ENCODE data around the gene ERICH6. TPM values are rescaled to one million over a fixed set of nuclear protein-coding genes. Genes with fewer than 3 reads are reported as not detected.

ERICH6 gene
- total RNA-seq, 2 experiments from 2014 or later, result not detected

GRCh38 chr3:150699068-150699639 lies 4.6 kb downstream of the ERICH6 start:
- intact Hi-C loops (cut with micrococcal nuclease), result no loop called here
- TF ChIP-seq CTCF (IDR thresholded peaks at IDR 0.05), result no peak
- ATAC-seq (no peak), DNase-seq (no peak)
- peaks cover 28% of the 10 kb centered on the region for H3K4me1 Mint-ChIP-seq (ENCODE audit: low read depth)
- no peaks in the 10 kb centered on the region for H3K36me3 Mint-ChIP-seq (ENCODE audit: low read depth)
- CTCF ChIA-PET, result interaction anchor here (1.4 kb wide), 1 partner anchor 8 kb away, joined by 6 read pairs; no protein-coding TSS in a partner anchor
- POLR2A ChIA-PET, result interaction anchor here (0.6 kb wide), 1 partner anchor 114 kb away, joined by 3 read pairs; no protein-coding TSS in a partner anchor
- H3K9me3 Mint-ChIP-seq, result no peaks in the 10 kb centered on the region
- H3K27ac Mint-ChIP-seq, result no peak overlapping the region
- H3K27me3 Mint-ChIP-seq, result no peaks in the 10 kb centered on the region
- no peak overlapping the region for H3K4me3 Mint-ChIP-seq

- ATAC-seq, result no peak
- POLR2A ChIA-PET, result interaction anchor here (1.0 kb wide), 1 partner anchor 95 kb away, joined by 3 read pairs; the partner anchor contains the start of gene SELENOT
- CTCF ChIA-PET, result no interaction called here
Measured at GRCh38 chr3:150697646-150698045, 6.1 kb downstream of the ERICH6 start.

GRCh38 chr3:150691414-150692040 lies 12.2 kb downstream of the ERICH6 start:
- Mint-ChIP-seq H3K9me3 (peaks cover 8% of the 10 kb centered on the region), H3K27me3 (no peaks in the 10 kb centered on the region), H3K4me3 (no peak overlapping the region), H3K4me1 (ENCODE audit: low read depth) (no peaks in the 10 kb centered on the region), H3K36me3 (ENCODE audit: low read depth) (no peaks in the 10 kb centered on the region), H3K27ac (no peak overlapping the region)
- no peak for TF ChIP-seq CTCF (IDR thresholded peaks at IDR 0.05)
- ChIA-PET CTCF (interaction anchor here (1.5 kb wide), 1 partner anchor 8 kb away, joined by 6 read pairs; no protein-coding TSS in a partner anchor), POLR2A (interaction anchor here (0.7 kb wide), 1 partner anchor 12 kb away, joined by 3 read pairs; no protein-coding TSS in a partner anchor)
- DNase-seq (no peak), ATAC-seq (no peak)
- intact Hi-C loops (cut with micrococcal nuclease), result no loop called here

More at GRCh38 chr3:150697646-150698045, 6.1 kb downstream of the ERICH6 start:
- no peak overlapping the region for H3K27ac Mint-ChIP-seq
- no peaks in the 10 kb centered on the region for H3K36me3 Mint-ChIP-seq (ENCODE audit: low read depth)
- peaks cover 18% of the 10 kb centered on the region for H3K4me1 Mint-ChIP-seq (ENCODE audit: low read depth)
- peaks cover 2% of the 10 kb centered on the region for H3K9me3 Mint-ChIP-seq
- no peaks in the 10 kb centered on the region for H3K27me3 Mint-ChIP-seq
- H3K4me3 Mint-ChIP-seq, result no peak overlapping the region
- TF ChIP-seq CTCF (IDR thresholded peaks at IDR 0.05), result no peak
- no peak for DNase-seq
- intact Hi-C loops (cut with micrococcal nuclease), result no loop called here

GRCh38 chr3:150687613-150688012 lies 16.1 kb downstream of the ERICH6 start:
- intact Hi-C loops (cut with micrococcal nuclease), result no loop called here
- DNase-seq (no peak), ATAC-seq (no peak)
- Mint-ChIP-seq H3K27ac (no peak overlapping the region), H3K36me3 (ENCODE audit: low read depth) (no peaks in the 10 kb centered on the region), H3K27me3 (no peaks in the 10 kb centered on the region), H3K4me1 (ENCODE audit: low read depth) (no peaks in the 10 kb centered on the region), H3K9me3 (peaks cover 5% of the 10 kb centered on the region), H3K4me3 (no peak overlapping the region)
- ChIA-PET POLR2A (no interaction called here), CTCF (interaction anchor here (0.7 kb wide), 1 partner anchor 14 kb away, joined by 3 read pairs; no protein-coding TSS in a partner anchor)
- no peak for TF ChIP-seq CTCF (IDR thresholded peaks at IDR 0.05)

- ChIA-PET POLR2A (no interaction called here), CTCF (no interaction called here)
- intact Hi-C loops (cut with micrococcal nuclease), result no loop called here
Measured at GRCh38 chr3:150682824-150683223, 20.9 kb downstream of the ERICH6 start.

More at GRCh38 chr3:150682824-150683223, 20.9 kb downstream of the ERICH6 start:
- Mint-ChIP-seq H3K36me3 (ENCODE audit: low read depth) (no peaks in the 10 kb centered on the region), H3K4me3 (no peak overlapping the region), H3K9me3 (no peaks in the 10 kb centered on the region), H3K27ac (no peak overlapping the region), H3K4me1 (ENCODE audit: low read depth) (peaks cover 19% of the 10 kb centered on the region), H3K27me3 (no peaks in the 10 kb centered on the region)
- DNase-seq (no peak), ATAC-seq (no peak)
- no peak for TF ChIP-seq CTCF (IDR thresholded peaks at IDR 0.05)
